GM18511 (cell line): ENCODE measurements around the gene GJC2.
"Not testable (repeated sequence)": the region's sequence is repeated elsewhere in the genome, so short reads cannot be mapped to it uniquely, and the experiment has no call there.

Source experiments
- ATAC-seq: cut with Tn5 transposase; IDR thresholded peaks from one replicate; pipeline ENCODE4 v1.9.1; 2021; ENCODE audit warnings: mild to moderate bottlenecking, moderate library complexity; ENCODE audit not compliant: unreplicated experiment

The GJC2 gene

GRCh38 chr1:228184152-228184551, 34.4 kb downstream of the GJC2 start:
- no peak for ATAC-seq

- ATAC-seq, result no peak
Observed at GRCh38 chr1:228185641-228185965, 35.9 kb downstream of the GJC2 start.

- not testable (repeated sequence) for ATAC-seq
Observed at GRCh38 chr1:228188249-228188648, 38.5 kb downstream of the GJC2 start.

- ATAC-seq, result no peak
Observed at GRCh38 chr1:228190182-228190581, 40.5 kb downstream of the GJC2 start.

- ATAC-seq, result no peak
Observed at GRCh38 chr1:228190778-228191177, 41.0 kb downstream of the GJC2 start.

- ATAC-seq, result no peak
Observed at GRCh38 chr1:228194436-228194835, 44.7 kb downstream of the GJC2 start.

GRCh38 chr1:228194921-228195812, 45.4 kb downstream of the GJC2 start:
- no peak for ATAC-seq

- no peak for ATAC-seq
Observed at GRCh38 chr1:228197555-228198147, 47.9 kb downstream of the GJC2 start.

GRCh38 chr1:228198977-228199590, 49.4 kb downstream of the GJC2 start:
- ATAC-seq, result no peak

- ATAC-seq, result no peak
Observed at GRCh38 chr1:228204958-228205357, 55.2 kb downstream of the GJC2 start.

- ATAC-seq, result no peak
Observed at GRCh38 chr1:228205526-228206436, 56.1 kb downstream of the GJC2 start.

- ATAC-seq, result no peak
Observed at GRCh38 chr1:228206582-228207351, 57.0 kb downstream of the GJC2 start.

- ATAC-seq, result no peak
Observed at GRCh38 chr1:228207381-228207810, 57.7 kb downstream of the GJC2 start.

- no peak for ATAC-seq
Observed at GRCh38 chr1:228207851-228208821, 58.4 kb downstream of the GJC2 start, which contains the start of gene OBSCN. TSS of gene OBSCN (plus strand) at chr1:228208044. CDS start at chr1:228211784, 3,740 bp downstream.

- no peak for ATAC-seq
Observed at GRCh38 chr1:228208831-228209551, 59.3 kb downstream of the GJC2 start.
